Measurements from ENCODE around the gene TNN.
"Not testable (repeated sequence)": the region's sequence is repeated elsewhere in the genome, so short reads cannot be mapped to it uniquely, and the experiment has no call there.

TNN gene

GRCh38 chr1:175102166-175102565 lies 34.5 kb downstream of the TNN start:
- H3K4me1 ChIP-seq (ENCODE audit: control insufficient read depth in 2 of 2, insufficient read depth in 2 of 2, low read length in 2 of 2); H3K4me3 ChIP-seq (ENCODE audit: low read length in 2 of 2); H3K27ac ChIP-seq (ENCODE audit: low read depth in 2 of 2, low read length in 2 of 2); H3K27me3 ChIP-seq (ENCODE audit: control insufficient read depth in 2 of 2, insufficient read depth in 2 of 2, low read length in 2 of 2); H3K9me3 ChIP-seq (ENCODE audit: control insufficient read depth in 2 of 2, low read length in 2 of 2); H3K36me3 ChIP-seq (ENCODE audit: control insufficient read depth in 2 of 2, insufficient read depth in 2 of 2, low read length in 2 of 2); H3K9ac ChIP-seq (ENCODE audit: low read depth in 1 of 2, low read length in 2 of 2): not testable (repeated sequence)

GRCh38 chr1:175106536-175106935 lies 38.9 kb downstream of the TNN start:
- H3K4me1 ChIP-seq (ENCODE audit: control insufficient read depth in 2 of 2, insufficient read depth in 2 of 2, low read length in 2 of 2); H3K36me3 ChIP-seq (ENCODE audit: control insufficient read depth in 2 of 2, insufficient read depth in 2 of 2, low read length in 2 of 2); H3K9ac ChIP-seq (ENCODE audit: low read depth in 1 of 2, low read length in 2 of 2); H3K9me3 ChIP-seq (ENCODE audit: control insufficient read depth in 2 of 2, low read length in 2 of 2); H3K27ac ChIP-seq (ENCODE audit: low read depth in 2 of 2, low read length in 2 of 2); H3K4me3 ChIP-seq (ENCODE audit: low read length in 2 of 2); H3K27me3 ChIP-seq (ENCODE audit: control insufficient read depth in 2 of 2, insufficient read depth in 2 of 2, low read length in 2 of 2): not testable (repeated sequence)

GRCh38 chr1:175108331-175108820 lies 40.7 kb downstream of the TNN start:
- not testable (repeated sequence) for H3K4me3 ChIP-seq (ENCODE audit: low read length in 2 of 2); H3K9me3 ChIP-seq (ENCODE audit: control insufficient read depth in 2 of 2, low read length in 2 of 2); H3K4me1 ChIP-seq (ENCODE audit: control insufficient read depth in 2 of 2, insufficient read depth in 2 of 2, low read length in 2 of 2); H3K9ac ChIP-seq (ENCODE audit: low read depth in 1 of 2, low read length in 2 of 2); H3K36me3 ChIP-seq (ENCODE audit: control insufficient read depth in 2 of 2, insufficient read depth in 2 of 2, low read length in 2 of 2); H3K27ac ChIP-seq (ENCODE audit: low read depth in 2 of 2, low read length in 2 of 2); H3K27me3 ChIP-seq (ENCODE audit: control insufficient read depth in 2 of 2, insufficient read depth in 2 of 2, low read length in 2 of 2)

GRCh38 chr1:175114996-175115395 lies 47.4 kb downstream of the TNN start:
- H3K36me3 ChIP-seq (ENCODE audit: control insufficient read depth in 2 of 2, insufficient read depth in 2 of 2, low read length in 2 of 2), result no peaks in the 10 kb centered on the region
- H3K4me3 ChIP-seq (ENCODE audit: low read length in 2 of 2), result no peak overlapping the region
- no peaks in the 10 kb centered on the region for H3K4me1 ChIP-seq (ENCODE audit: control insufficient read depth in 2 of 2, insufficient read depth in 2 of 2, low read length in 2 of 2)
- no peak overlapping the region for H3K27ac ChIP-seq (ENCODE audit: low read depth in 2 of 2, low read length in 2 of 2)
- H3K9me3 ChIP-seq (ENCODE audit: control insufficient read depth in 2 of 2, low read length in 2 of 2), result peaks cover 3 to 8% of the 10 kb centered on the region in 2 donors
- no peak overlapping the region for H3K9ac ChIP-seq (ENCODE audit: low read depth in 1 of 2, low read length in 2 of 2)
- H3K27me3 ChIP-seq (ENCODE audit: control insufficient read depth in 2 of 2, insufficient read depth in 2 of 2, low read length in 2 of 2), result no peaks in the 10 kb centered on the region

GRCh38 chr1:175116210-175116798 lies 48.7 kb downstream of the TNN start:
- Histone ChIP-seq H3K27ac (ENCODE audit: low read depth in 2 of 2, low read length in 2 of 2) (no peak overlapping the region), H3K36me3 (ENCODE audit: control insufficient read depth in 2 of 2, insufficient read depth in 2 of 2, low read length in 2 of 2) (no peaks in the 10 kb centered on the region), H3K4me1 (ENCODE audit: control insufficient read depth in 2 of 2, insufficient read depth in 2 of 2, low read length in 2 of 2) (no peaks in the 10 kb centered on the region), H3K9me3 (ENCODE audit: control insufficient read depth in 2 of 2, low read length in 2 of 2) (peaks cover 3 to 8% of the 10 kb centered on the region in 2 donors), H3K27me3 (ENCODE audit: control insufficient read depth in 2 of 2, insufficient read depth in 2 of 2, low read length in 2 of 2) (peaks cover 0 to 2% of the 10 kb centered on the region in 2 donors), H3K9ac (ENCODE audit: low read depth in 1 of 2, low read length in 2 of 2) (no peak overlapping the region), H3K4me3 (ENCODE audit: low read length in 2 of 2) (no peak overlapping the region)

- no peaks in the 10 kb centered on the region for H3K36me3 ChIP-seq (ENCODE audit: control insufficient read depth in 2 of 2, insufficient read depth in 2 of 2, low read length in 2 of 2)
- no peak overlapping the region for H3K4me3 ChIP-seq (ENCODE audit: low read length in 2 of 2)
- no peaks in the 10 kb centered on the region for H3K4me1 ChIP-seq (ENCODE audit: control insufficient read depth in 2 of 2, insufficient read depth in 2 of 2, low read length in 2 of 2)
- H3K9ac ChIP-seq (ENCODE audit: low read depth in 1 of 2, low read length in 2 of 2), result no peak overlapping the region
- H3K27me3 ChIP-seq (ENCODE audit: control insufficient read depth in 2 of 2, insufficient read depth in 2 of 2, low read length in 2 of 2), result peaks cover 0 to 2% of the 10 kb centered on the region in 2 donors
- no peak overlapping the region for H3K27ac ChIP-seq (ENCODE audit: low read depth in 2 of 2, low read length in 2 of 2)
- H3K9me3 ChIP-seq (ENCODE audit: control insufficient read depth in 2 of 2, low read length in 2 of 2), result peaks cover 3 to 8% of the 10 kb centered on the region in 2 donors
These were observed 49.3 kb downstream of the TNN start for GRCh38 chr1:175116903-175117302.

GRCh38 chr1:175118375-175119367 lies 51.0 kb downstream of the TNN start:
- Histone ChIP-seq H3K36me3 (ENCODE audit: control insufficient read depth in 2 of 2, insufficient read depth in 2 of 2, low read length in 2 of 2) (no peaks in the 10 kb centered on the region), H3K9me3 (ENCODE audit: control insufficient read depth in 2 of 2, low read length in 2 of 2) (no peaks in the 10 kb centered on the region), H3K27me3 (ENCODE audit: control insufficient read depth in 2 of 2, insufficient read depth in 2 of 2, low read length in 2 of 2) (peaks cover 0 to 2% of the 10 kb centered on the region in 2 donors), H3K4me3 (ENCODE audit: low read length in 2 of 2) (no peak overlapping the region), H3K9ac (ENCODE audit: low read depth in 1 of 2, low read length in 2 of 2) (no peak overlapping the region), H3K27ac (ENCODE audit: low read depth in 2 of 2, low read length in 2 of 2) (no peak overlapping the region), H3K4me1 (ENCODE audit: control insufficient read depth in 2 of 2, insufficient read depth in 2 of 2, low read length in 2 of 2) (no peaks in the 10 kb centered on the region)

GRCh38 chr1:175120511-175120910 lies 52.9 kb downstream of the TNN start:
- Histone ChIP-seq H3K4me1 (ENCODE audit: control insufficient read depth in 2 of 2, insufficient read depth in 2 of 2, low read length in 2 of 2) (no peaks in the 10 kb centered on the region), H3K27me3 (ENCODE audit: control insufficient read depth in 2 of 2, insufficient read depth in 2 of 2, low read length in 2 of 2) (peaks cover 0 to 2% of the 10 kb centered on the region in 2 donors), H3K27ac (ENCODE audit: low read depth in 2 of 2, low read length in 2 of 2) (no peak overlapping the region), H3K9me3 (ENCODE audit: control insufficient read depth in 2 of 2, low read length in 2 of 2) (no peaks in the 10 kb centered on the region), H3K9ac (ENCODE audit: low read depth in 1 of 2, low read length in 2 of 2) (no peak overlapping the region), H3K36me3 (ENCODE audit: control insufficient read depth in 2 of 2, insufficient read depth in 2 of 2, low read length in 2 of 2) (no peaks in the 10 kb centered on the region), H3K4me3 (ENCODE audit: low read length in 2 of 2) (no peak overlapping the region)

GRCh38 chr1:175124861-175125260 lies 57.2 kb downstream of the TNN start:
- no peak overlapping the region for H3K27ac ChIP-seq (ENCODE audit: low read depth in 2 of 2, low read length in 2 of 2)
- no peak overlapping the region for H3K9ac ChIP-seq (ENCODE audit: low read depth in 1 of 2, low read length in 2 of 2)
- H3K27me3 ChIP-seq (ENCODE audit: control insufficient read depth in 2 of 2, insufficient read depth in 2 of 2, low read length in 2 of 2), result peaks cover 0 to 2% of the 10 kb centered on the region in 2 donors
- H3K4me1 ChIP-seq (ENCODE audit: control insufficient read depth in 2 of 2, insufficient read depth in 2 of 2, low read length in 2 of 2), result peaks cover 0 to 2% of the 10 kb centered on the region in 2 donors
- no peak overlapping the region for H3K4me3 ChIP-seq (ENCODE audit: low read length in 2 of 2)
- no peaks in the 10 kb centered on the region for H3K36me3 ChIP-seq (ENCODE audit: control insufficient read depth in 2 of 2, insufficient read depth in 2 of 2, low read length in 2 of 2)
- no peaks in the 10 kb centered on the region for H3K9me3 ChIP-seq (ENCODE audit: control insufficient read depth in 2 of 2, low read length in 2 of 2)

GRCh38 chr1:175126347-175126746 lies 58.7 kb downstream of the TNN start:
- Histone ChIP-seq H3K9me3 (ENCODE audit: control insufficient read depth in 2 of 2, low read length in 2 of 2) (no peaks in the 10 kb centered on the region), H3K4me1 (ENCODE audit: control insufficient read depth in 2 of 2, insufficient read depth in 2 of 2, low read length in 2 of 2) (peaks cover 2 to 4% of the 10 kb centered on the region in 2 donors), H3K27me3 (ENCODE audit: control insufficient read depth in 2 of 2, insufficient read depth in 2 of 2, low read length in 2 of 2) (no peaks in the 10 kb centered on the region), H3K27ac (ENCODE audit: low read depth in 2 of 2, low read length in 2 of 2) (no peak overlapping the region), H3K36me3 (ENCODE audit: control insufficient read depth in 2 of 2, insufficient read depth in 2 of 2, low read length in 2 of 2) (no peaks in the 10 kb centered on the region), H3K4me3 (ENCODE audit: low read length in 2 of 2) (no peak overlapping the region), H3K9ac (ENCODE audit: low read depth in 1 of 2, low read length in 2 of 2) (no peak overlapping the region)
